A549 (cell line): ENCODE data around the gene SUPT5H. TPM values are rescaled to one million over a fixed set of nuclear protein-coding genes. Genes with fewer than 3 reads are reported as not detected.

Experiments
- BHLHE40 ChIP-seq: IDR thresholded peaks from 2 replicates; pipeline ENCODE4 v1.6.1; 2012; ENCODE audit warnings: low read depth, low read length, inconsistent platforms
- CBX8 ChIP-seq: fragments of 200-600 bp; sonication (generic); IDR thresholded peaks from 2 replicates; pipeline ENCODE4 v1.6.1; 2016
- CEBPB ChIP-seq, 2 experiments: fragments of >200 bp in 1 of 2; sonication (Bioruptor Twin) in 1 of 2; formaldehyde crosslinking in 1 of 2; IDR thresholded peaks; 2 replicates each; pipeline ENCODE4 v1.6.1; 2012 to 2016
- FOSB ChIP-seq: fragments of 250-450 bp; sonication (Bioruptor Pico); IDR thresholded peaks from 2 replicates; pipeline ENCODE4 v1.5.0; 2020; ENCODE audit warnings: mild to moderate bottlenecking, moderate library complexity
- FOXS1 ChIP-seq: fragments of 250-450 bp; sonication (Bioruptor Pico); IDR thresholded peaks from 2 replicates; pipeline ENCODE4 v1.5.0; 2020; ENCODE audit warnings: mild to moderate bottlenecking, moderate library complexity
- HDAC2 ChIP-seq: fragments of 200-600 bp; sonication (generic); IDR thresholded peaks from 2 replicates; pipeline ENCODE4 v1.6.1; 2016
- HEYL ChIP-seq: fragments of 250-450 bp; sonication (Bioruptor Pico); IDR thresholded peaks from 2 replicates; pipeline ENCODE4 v1.8.0; 2021; ENCODE audit warnings: mild to moderate bottlenecking, moderate library complexity
- HOXB13 ChIP-seq: fragments of 250-450 bp; sonication (Bioruptor Pico); IDR thresholded peaks from 2 replicates; pipeline ENCODE4 v1.5.0; 2020; ENCODE audit warnings: low read depth, mild to moderate bottlenecking, moderate library complexity
- HOXB5 ChIP-seq: fragments of 250-450 bp; sonication (Bioruptor Pico); IDR thresholded peaks from 2 replicates; pipeline ENCODE4 v1.5.0; 2020; ENCODE audit warnings: mild to moderate bottlenecking, moderate library complexity
- JUN ChIP-seq, 2 experiments: fragments of >200 bp; sonication (Bioruptor Twin); formaldehyde crosslinking; IDR thresholded peaks; 2 replicates in 1 of 2; 3 replicates in 1 of 2; pipeline ENCODE4 v1.6.1; 2016 to 2017
- KDM1A ChIP-seq: fragments of 200-600 bp; sonication (generic); IDR thresholded peaks from 2 replicates; pipeline ENCODE4 v1.6.1; 2016; ENCODE audit warnings: low read depth, mild to moderate bottlenecking
- MAFK ChIP-seq: fragments of 450-650 bp; IDR thresholded peaks from 2 replicates; pipeline ENCODE4 v1.6.1; 2014; ENCODE audit not compliant: partially characterized antibody
- MYC ChIP-seq: IDR thresholded peaks from 2 replicates; pipeline ENCODE4 v1.6.1; 2012; ENCODE audit warnings: mild to moderate bottlenecking, inconsistent platforms, low read length, improper control_type of control experiment, borderline replicate concordance
- NPAS2 ChIP-seq: fragments of 250-450 bp; sonication (Bioruptor Pico); IDR thresholded peaks from 2 replicates; pipeline ENCODE4 v1.8.0; 2022; ENCODE audit warnings: mild to moderate bottlenecking, moderate library complexity, borderline replicate concordance
- NR3C1 ChIP-seq: fragments of >200 bp; sonication (Bioruptor Twin); formaldehyde crosslinking; IDR thresholded peaks from 3 replicates; pipeline ENCODE4 v1.6.1; 2017
- RARB ChIP-seq: fragments of 250-450 bp; sonication (Bioruptor Pico); IDR thresholded peaks from 2 replicates; pipeline ENCODE4 v1.8.0; 2021; ENCODE audit warnings: mild to moderate bottlenecking, moderate library complexity
- RFX5 ChIP-seq: fragments of 450-650 bp; IDR thresholded peaks from 2 replicates; pipeline ENCODE4 v1.7.1; 2014; ENCODE audit warnings: antibody characterized with exemption, mild to moderate bottlenecking, moderate library complexity
- SREBF2 ChIP-seq: fragments of 450-650 bp; IDR thresholded peaks from 2 replicates; pipeline ENCODE4 v1.6.1; 2014; ENCODE audit warnings: mild to moderate bottlenecking, moderate library complexity
- ZSCAN20 ChIP-seq: fragments of 250-450 bp; sonication (Bioruptor Pico); IDR thresholded peaks from 2 replicates; pipeline ENCODE4 v1.8.0; 2022; ENCODE audit warnings: mild to moderate bottlenecking, moderate library complexity
- polyA plus RNA-seq, 4 experiments: library from polyadenylated mRNA; depleted of rRNA in 3 of 4; stranded (reverse); fragments of >200 nt; fragmentation: RNase III in 1 of 4; extraction: RNeasy Plus Mini Kit Qiagen cat#74134 plus additional on column Dnase treatment in 1 of 4; gene quantifications; 2 replicates in 3 of 4; 3 replicates in 1 of 4; pipeline ENCODE4 v1.2.3, GENCODE V29; 2011 to 2017
- TF ChIP-seq, protein P1 (sequence below): fragments of 250-450 bp; sonication (Bioruptor Pico); IDR thresholded peaks from 2 replicates; pipeline ENCODE4 v1.5.0; 2020; ENCODE audit warnings: low read depth, mild to moderate bottlenecking, moderate library complexity
- TF ChIP-seq, protein P2 (sequence below): fragments of >200 bp; sonication (Bioruptor Twin); formaldehyde crosslinking; IDR thresholded peaks from 2 replicates; pipeline ENCODE4 v1.6.1; 2016
- TF ChIP-seq, protein P3 (sequence below): IDR thresholded peaks from 2 replicates; pipeline ENCODE4 v1.6.1; 2012; ENCODE audit warnings: low read depth, borderline replicate concordance
- TF ChIP-seq, protein P4 (sequence below): fragments of 250-450 bp; sonication (Bioruptor Pico); IDR thresholded peaks from 2 replicates; pipeline ENCODE4 v1.5.0; 2021; ENCODE audit warnings: mild to moderate bottlenecking, moderate library complexity, borderline replicate concordance
- TF ChIP-seq, protein P5 (sequence below): fragments of 200-600 bp; sonication (generic); IDR thresholded peaks from 2 replicates; pipeline ENCODE4 v1.6.1; 2016; ENCODE audit warnings: antibody characterized with exemption, mild to moderate bottlenecking, moderate library complexity
- TF ChIP-seq, protein P6 (sequence below): fragments of 450-650 bp; IDR thresholded peaks from 2 replicates; pipeline ENCODE4 v1.6.1; 2014; ENCODE audit warnings: antibody characterized with exemption

Gene SUPT5H
- polyA plus RNA-seq, 2 of the 4 experiments (the other 2 are of a cell fraction) = 186 to 222 TPM

DNA sequence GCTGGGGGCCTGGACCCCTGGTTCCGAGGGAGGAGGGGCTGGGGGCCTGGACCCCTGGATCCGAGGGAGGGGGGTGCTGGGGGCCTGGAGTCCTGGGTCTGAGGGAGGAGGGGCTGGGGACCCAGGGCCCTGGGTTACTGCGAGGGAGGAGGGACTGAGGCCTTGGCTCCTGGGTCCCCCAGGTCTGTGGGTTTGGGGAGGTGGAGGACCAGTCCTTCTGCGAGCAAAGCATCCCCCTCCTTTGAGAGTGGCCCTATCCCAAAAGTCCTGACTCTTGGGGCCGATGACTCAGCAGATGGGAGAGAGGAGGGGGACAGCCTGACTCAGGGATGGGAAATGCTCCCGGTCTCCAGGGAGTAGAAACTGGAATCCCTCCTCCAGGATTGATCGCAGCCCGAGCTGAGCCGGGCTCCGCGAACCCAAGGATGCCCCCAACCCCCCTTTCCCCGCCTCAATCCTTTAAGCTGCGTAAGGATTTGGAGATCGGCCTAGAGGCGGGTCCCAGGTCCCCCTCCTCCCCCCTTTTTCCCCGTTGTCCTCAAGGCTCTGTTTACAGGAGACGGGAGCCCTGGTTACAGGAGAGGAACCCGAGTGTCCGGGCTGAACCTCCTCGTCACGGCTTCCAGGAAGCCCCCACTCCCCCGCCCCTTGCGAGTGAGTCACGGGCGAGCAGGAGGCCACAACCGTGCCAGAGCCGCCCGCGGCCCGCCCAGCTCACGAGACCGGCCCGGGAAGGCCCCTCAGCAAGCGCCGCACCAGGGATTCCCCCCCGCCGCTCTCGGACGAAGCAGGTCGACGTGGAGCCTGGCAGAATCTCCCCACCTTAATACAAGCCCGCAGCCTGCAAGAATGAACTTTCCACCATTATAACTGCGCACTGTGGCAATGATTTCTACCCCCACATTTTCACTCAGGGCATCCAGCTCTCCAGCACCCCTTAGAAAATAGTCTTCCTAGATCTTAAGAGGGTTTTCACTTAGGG is 41.8 kb upstream of the SUPT5H start (continued):
- TF ChIP-seq KDM1A (no peak), CBX8 (no peak), ZSCAN20 (no peak), BHLHE40 (peak; percentile 100), SREBF2 (no peak), HOXB5 (CRISPR knock-in tag) (peak; percentile 58), FOSB (peak; percentile 85; the same call in 1 of the 2 replicates), FOXS1 (CRISPR knock-in tag) (no peak), HDAC2 (no peak), JUN (IDR thresholded peaks at IDR 0.05) (peak; percentile 86 to 98; a peak in 4 of 5 replicates), RARB (CRISPR knock-in tag) (peak; percentile 59), RFX5 (peak; percentile 61; the same call in 1 of the 2 replicates), CEBPB (IDR thresholded peaks at IDR 0.05) (peak in 1 of 2 experiments; percentile 37; a peak in 1 of 4 replicates), HOXB13 (CRISPR knock-in tag) (no peak), HEYL (CRISPR knock-in tag) (no peak), NPAS2 (CRISPR knock-in tag) (no peak), NR3C1 (no peak), MYC (peak; percentile 86; the same call in 1 of the 2 replicates), MAFK (peak; percentile 100)
- TF ChIP-seq, protein P1, sequence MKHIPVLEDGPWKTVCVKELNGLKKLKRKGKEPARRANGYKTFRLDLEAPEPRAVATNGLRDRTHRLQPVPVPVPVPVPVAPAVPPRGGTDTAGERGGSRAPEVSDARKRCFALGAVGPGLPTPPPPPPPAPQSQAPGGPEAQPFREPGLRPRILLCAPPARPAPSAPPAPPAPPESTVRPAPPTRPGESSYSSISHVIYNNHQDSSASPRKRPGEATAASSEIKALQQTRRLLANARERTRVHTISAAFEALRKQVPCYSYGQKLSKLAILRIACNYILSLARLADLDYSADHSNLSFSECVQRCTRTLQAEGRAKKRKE (CRISPR knock-in tag) = no peak; the same call in none of the 2 replicates
- TF ChIP-seq, protein P2, sequence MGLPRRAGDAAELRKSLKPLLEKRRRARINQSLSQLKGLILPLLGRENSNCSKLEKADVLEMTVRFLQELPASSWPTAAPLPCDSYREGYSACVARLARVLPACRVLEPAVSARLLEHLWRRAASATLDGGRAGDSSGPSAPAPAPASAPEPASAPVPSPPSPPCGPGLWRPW = no peak
- TF ChIP-seq, protein P3, sequence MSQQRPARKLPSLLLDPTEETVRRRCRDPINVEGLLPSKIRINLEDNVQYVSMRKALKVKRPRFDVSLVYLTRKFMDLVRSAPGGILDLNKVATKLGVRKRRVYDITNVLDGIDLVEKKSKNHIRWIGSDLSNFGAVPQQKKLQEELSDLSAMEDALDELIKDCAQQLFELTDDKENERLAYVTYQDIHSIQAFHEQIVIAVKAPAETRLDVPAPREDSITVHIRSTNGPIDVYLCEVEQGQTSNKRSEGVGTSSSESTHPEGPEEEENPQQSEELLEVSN = peak; percentile 75; the same call in 1 of the 2 replicates
- TF ChIP-seq, protein P4, sequence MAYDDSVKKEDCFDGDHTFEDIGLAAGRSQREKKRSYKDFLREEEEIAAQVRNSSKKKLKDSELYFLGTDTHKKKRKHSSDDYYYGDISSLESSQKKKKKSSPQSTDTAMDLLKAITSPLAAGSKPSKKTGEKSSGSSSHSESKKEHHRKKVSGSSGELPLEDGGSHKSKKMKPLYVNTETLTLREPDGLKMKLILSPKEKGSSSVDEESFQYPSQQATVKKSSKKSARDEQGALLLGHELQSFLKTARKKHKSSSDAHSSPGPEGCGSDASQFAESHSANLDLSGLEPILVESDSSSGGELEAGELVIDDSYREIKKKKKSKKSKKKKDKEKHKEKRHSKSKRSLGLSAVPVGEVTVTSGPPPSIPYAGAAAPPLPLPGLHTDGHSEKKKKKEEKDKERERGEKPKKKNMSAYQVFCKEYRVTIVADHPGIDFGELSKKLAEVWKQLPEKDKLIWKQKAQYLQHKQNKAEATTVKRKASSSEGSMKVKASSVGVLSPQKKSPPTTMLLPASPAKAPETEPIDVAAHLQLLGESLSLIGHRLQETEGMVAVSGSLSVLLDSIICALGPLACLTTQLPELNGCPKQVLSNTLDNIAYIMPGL (CRISPR knock-in tag) = no peak
- TF ChIP-seq, protein P5, sequence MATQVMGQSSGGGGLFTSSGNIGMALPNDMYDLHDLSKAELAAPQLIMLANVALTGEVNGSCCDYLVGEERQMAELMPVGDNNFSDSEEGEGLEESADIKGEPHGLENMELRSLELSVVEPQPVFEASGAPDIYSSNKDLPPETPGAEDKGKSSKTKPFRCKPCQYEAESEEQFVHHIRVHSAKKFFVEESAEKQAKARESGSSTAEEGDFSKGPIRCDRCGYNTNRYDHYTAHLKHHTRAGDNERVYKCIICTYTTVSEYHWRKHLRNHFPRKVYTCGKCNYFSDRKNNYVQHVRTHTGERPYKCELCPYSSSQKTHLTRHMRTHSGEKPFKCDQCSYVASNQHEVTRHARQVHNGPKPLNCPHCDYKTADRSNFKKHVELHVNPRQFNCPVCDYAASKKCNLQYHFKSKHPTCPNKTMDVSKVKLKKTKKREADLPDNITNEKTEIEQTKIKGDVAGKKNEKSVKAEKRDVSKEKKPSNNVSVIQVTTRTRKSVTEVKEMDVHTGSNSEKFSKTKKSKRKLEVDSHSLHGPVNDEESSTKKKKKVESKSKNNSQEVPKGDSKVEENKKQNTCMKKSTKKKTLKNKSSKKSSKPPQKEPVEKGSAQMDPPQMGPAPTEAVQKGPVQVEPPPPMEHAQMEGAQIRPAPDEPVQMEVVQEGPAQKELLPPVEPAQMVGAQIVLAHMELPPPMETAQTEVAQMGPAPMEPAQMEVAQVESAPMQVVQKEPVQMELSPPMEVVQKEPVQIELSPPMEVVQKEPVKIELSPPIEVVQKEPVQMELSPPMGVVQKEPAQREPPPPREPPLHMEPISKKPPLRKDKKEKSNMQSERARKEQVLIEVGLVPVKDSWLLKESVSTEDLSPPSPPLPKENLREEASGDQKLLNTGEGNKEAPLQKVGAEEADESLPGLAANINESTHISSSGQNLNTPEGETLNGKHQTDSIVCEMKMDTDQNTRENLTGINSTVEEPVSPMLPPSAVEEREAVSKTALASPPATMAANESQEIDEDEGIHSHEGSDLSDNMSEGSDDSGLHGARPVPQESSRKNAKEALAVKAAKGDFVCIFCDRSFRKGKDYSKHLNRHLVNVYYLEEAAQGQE = no peak
- TF ChIP-seq, protein P6, sequence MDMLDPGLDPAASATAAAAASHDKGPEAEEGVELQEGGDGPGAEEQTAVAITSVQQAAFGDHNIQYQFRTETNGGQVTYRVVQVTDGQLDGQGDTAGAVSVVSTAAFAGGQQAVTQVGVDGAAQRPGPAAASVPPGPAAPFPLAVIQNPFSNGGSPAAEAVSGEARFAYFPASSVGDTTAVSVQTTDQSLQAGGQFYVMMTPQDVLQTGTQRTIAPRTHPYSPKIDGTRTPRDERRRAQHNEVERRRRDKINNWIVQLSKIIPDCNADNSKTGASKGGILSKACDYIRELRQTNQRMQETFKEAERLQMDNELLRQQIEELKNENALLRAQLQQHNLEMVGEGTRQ = peak; percentile 27; the same call in 1 of the 2 replicates
